GM12892 (cell line): ENCODE data around the gene KLHL18.

Experiments
- POLR2A ChIP-seq: IDR thresholded peaks from 2 replicates; pipeline ENCODE4 v1.6.1; 2011; ENCODE audit warnings: low read depth, low read length, control low read depth
- POLR2AphosphoS5 ChIP-seq: IDR thresholded peaks from 2 replicates; pipeline ENCODE4 v1.6.1; 2011; ENCODE audit warnings: low read depth, low read length, control low read depth

- TF ChIP-seq POLR2A = no peak
- TF ChIP-seq POLR2AphosphoS5 = no peak
Measured at GRCh38 chr3:47280519-47280918, 2.2 kb upstream of the KLHL18 start.
